H1 (cell line): ENCODE results near the gene SPOCK2. TPM values are rescaled to one million over a fixed set of nuclear protein-coding genes. Genes with fewer than 3 reads are reported as not detected.

Experiments used
- CHD2 ChIP-seq: IDR thresholded peaks from 2 replicates; pipeline ENCODE4 v1.6.1; 2012; ENCODE audit warnings: low read length, improper control_type of control experiment
- KDM1A ChIP-seq: fragments of 200-600, 300-600 bp; sonication (generic); IDR thresholded peaks from 2 replicates; pipeline ENCODE4 v1.7.1; 2016; ENCODE audit warnings: mild to moderate bottlenecking, low read length, borderline replicate concordance
- polyA plus RNA-seq, 7 experiments: library from polyadenylated mRNA; depleted of rRNA in 3 of 7; stranded (reverse) in 5 of 7; unstranded in 2 of 7; fragments of >200 nt in 5 of 7; fragments of 200-250 nt in 2 of 7; gene quantifications; 1 replicate in 5 of 7; 2 replicates in 1 of 7; 4 replicates in 1 of 7; pipeline versions ENCODE4 v1.2.1 to v1.2.3, GENCODE V29; 2011 to 2013; ENCODE audit warnings: missing spikeins in 2 of 7, mixed read lengths in 2 of 7
- total RNA-seq: library from RNA; stranded (reverse); fragmentation: NEBNext Ultra II Directional; extraction: Animal tissue kit (Norgen Biotek cat#: 25700); gene quantifications from 2 replicates; pipeline ENCODE4 v1.2.1, GENCODE V29; 2021

The SPOCK2 gene
- total and polyA plus RNA-seq, 2 of the 8 experiments (the other 6 are each of a cell fraction or from before 2014, with no cell fraction given) = 1.5 to 1.9 TPM

GRCh38 chr10:72106154-72106849 is 18.0 kb upstream of the SPOCK2 start (continued):
- TF ChIP-seq CHD2 = no peak
- no peak for TF ChIP-seq KDM1A
